ENCODE results near the gene KLK4. TPM values are rescaled to one million over a fixed set of nuclear protein-coding genes. Genes with fewer than 3 reads are reported as not detected.

KLK4 gene
- total RNA-seq, 4 donors from 2014 or later = 0.59 to 1.2 TPM; not detected in 2

DNA sequence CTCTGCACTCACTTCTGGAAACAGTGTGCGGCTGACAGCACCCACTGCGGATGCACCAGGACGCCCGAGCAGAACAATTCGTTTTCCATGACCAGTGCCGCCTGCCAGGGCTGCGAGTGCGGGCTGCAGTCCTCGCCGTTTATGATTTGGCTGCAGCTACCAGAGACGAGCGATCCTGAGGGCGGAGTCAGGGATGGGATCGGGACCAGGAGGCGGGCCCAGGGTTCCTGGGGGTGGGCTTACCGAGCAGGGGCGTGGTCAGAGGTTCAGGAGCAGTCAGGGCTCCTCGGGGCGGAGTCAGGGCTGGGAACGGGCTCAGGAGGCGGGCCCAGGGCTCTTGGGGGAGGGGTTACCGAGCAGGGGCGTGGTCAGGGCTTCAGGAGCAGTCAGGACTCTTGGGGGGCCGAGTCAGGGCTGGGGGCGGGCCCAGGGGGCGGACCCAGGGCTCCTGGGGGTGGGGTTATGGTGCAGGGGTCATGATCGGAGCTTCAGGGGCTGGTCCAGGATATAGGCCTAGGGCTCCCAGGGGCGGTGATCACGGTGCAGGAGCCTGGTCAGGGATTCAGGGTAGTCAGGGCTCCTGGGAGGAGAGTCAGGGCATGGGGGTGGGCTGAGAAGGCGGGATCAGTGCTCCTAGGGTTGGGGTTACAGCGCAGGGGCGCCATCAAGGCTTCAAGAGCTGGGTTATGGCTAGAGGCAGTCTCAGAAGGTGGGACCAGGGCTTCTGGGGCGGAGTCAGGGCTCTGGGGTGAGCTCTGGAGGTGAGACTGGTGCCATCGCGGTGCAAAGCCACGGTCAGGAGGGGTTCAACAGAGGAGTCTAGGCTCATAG lies 1.7 kb downstream of the KLK4 start:
- H3K9me3 ChIP-seq = no peaks in the 10 kb centered on the region
- WGBS, 2 donors = 6 to 9% methylated on average over 26 to 34 of the region's 36 CpGs
- peak overlapping the region in 2 of 4 donors; percentile 5 to 18 for H3K4me3 ChIP-seq
- H3K27me3 ChIP-seq = peaks cover 0 to 49% of the 10 kb centered on the region in 2 donors
- peak; percentile 31 to 40 for DNase-seq (ENCODE audit: low spot score in 2 of 2)
- H3K27ac ChIP-seq = no peak overlapping the region
- peaks cover 0 to 8% (median 0%) of the 10 kb centered on the region in 4 donors for H3K4me1 ChIP-seq
- TF ChIP-seq, protein P1, sequence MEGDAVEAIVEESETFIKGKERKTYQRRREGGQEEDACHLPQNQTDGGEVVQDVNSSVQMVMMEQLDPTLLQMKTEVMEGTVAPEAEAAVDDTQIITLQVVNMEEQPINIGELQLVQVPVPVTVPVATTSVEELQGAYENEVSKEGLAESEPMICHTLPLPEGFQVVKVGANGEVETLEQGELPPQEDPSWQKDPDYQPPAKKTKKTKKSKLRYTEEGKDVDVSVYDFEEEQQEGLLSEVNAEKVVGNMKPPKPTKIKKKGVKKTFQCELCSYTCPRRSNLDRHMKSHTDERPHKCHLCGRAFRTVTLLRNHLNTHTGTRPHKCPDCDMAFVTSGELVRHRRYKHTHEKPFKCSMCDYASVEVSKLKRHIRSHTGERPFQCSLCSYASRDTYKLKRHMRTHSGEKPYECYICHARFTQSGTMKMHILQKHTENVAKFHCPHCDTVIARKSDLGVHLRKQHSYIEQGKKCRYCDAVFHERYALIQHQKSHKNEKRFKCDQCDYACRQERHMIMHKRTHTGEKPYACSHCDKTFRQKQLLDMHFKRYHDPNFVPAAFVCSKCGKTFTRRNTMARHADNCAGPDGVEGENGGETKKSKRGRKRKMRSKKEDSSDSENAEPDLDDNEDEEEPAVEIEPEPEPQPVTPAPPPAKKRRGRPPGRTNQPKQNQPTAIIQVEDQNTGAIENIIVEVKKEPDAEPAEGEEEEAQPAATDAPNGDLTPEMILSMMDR (IDR thresholded peaks at IDR 0.05) = no peak
- TF ChIP-seq EP300 (IDR thresholded peaks at IDR 0.05) (no peak), POLR2A (IDR thresholded peaks at IDR 0.05) (no peak)
- no peaks in the 10 kb centered on the region for H3K36me3 ChIP-seq

DNA sequence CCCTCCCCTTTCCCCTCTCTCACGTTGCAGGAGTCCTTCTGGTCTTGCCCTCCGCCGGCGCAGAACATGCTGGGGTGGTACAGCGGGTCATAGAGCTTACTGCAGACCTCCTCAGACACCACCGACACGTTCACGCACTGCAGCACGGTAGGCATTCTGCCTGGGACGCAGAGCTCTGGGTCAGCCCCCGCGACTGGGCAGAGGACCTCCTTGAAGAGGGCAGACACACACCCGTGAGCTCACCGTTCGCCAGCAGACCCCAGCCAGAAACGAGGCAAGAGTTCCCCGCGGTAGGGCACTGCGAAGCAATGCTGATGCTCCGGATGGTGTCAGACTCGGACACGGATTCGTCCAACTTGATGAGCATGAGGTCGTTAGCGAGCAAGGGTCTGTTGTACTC lies 2.9 kb downstream of the KLK4 start:
- H3K27me3 ChIP-seq = peaks cover 0 to 48% of the 10 kb centered on the region in 2 donors
- no peaks in the 10 kb centered on the region for H3K36me3 ChIP-seq
- no peak for DNase-seq (ENCODE audit: low spot score in 2 of 2)
- H3K4me1 ChIP-seq = peaks cover 0 to 8% (median 0%) of the 10 kb centered on the region in 4 donors
- WGBS, 2 donors = 62 to 65% methylated on average over 20 to 25 of the region's 25 CpGs
- no peak overlapping the region for H3K4me3 ChIP-seq
- H3K9me3 ChIP-seq = no peaks in the 10 kb centered on the region
- H3K27ac ChIP-seq = no peak overlapping the region
- TF ChIP-seq EP300 (IDR thresholded peaks at IDR 0.05) = no peak
- TF ChIP-seq POLR2A (IDR thresholded peaks at IDR 0.05) = no peak
- TF ChIP-seq, protein P1 (IDR thresholded peaks at IDR 0.05) = no peak

DNA sequence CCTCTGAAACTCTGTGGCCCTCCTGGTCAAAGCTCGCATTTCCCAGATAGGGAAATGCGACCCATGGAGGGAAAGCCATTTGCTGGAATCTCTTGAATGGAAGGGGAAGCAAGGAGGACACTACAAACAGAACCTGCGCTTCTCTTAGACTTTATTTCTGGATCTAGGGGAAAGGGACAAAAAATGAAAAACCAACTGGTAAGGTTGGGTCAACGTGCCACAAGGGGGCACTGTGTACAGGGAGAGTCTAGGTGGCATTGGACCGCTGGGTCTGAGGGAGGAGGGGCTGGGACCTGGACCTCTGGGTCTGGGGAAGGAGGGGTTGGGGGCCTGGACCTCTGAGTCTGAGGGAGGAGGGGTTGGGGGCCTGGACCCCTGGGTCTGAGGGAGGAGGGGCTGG lies 5.0 kb downstream of the KLK4 start:
- TF ChIP-seq, protein P1 (IDR thresholded peaks at IDR 0.05) = peak in 2 of 5 experiments; percentile 11 to 21
- no peak for TF ChIP-seq POLR2A (IDR thresholded peaks at IDR 0.05)
- no peak for TF ChIP-seq EP300 (IDR thresholded peaks at IDR 0.05)
- Histone ChIP-seq H3K27ac (no peak overlapping the region), H3K4me1 (peaks cover 0 to 8% (median 0%) of the 10 kb centered on the region in 4 donors), H3K9me3 (no peaks in the 10 kb centered on the region), H3K36me3 (no peaks in the 10 kb centered on the region), H3K4me3 (no peak overlapping the region), H3K27me3 (peaks cover 0 to 32% of the 10 kb centered on the region in 2 donors)
- 21 to 24% methylated on average over 5 of the region's 5 CpGs for WGBS, 2 donors
- DNase-seq (ENCODE audit: low spot score in 2 of 2) = peak in 1 of 2 donors; percentile 21

DNA sequence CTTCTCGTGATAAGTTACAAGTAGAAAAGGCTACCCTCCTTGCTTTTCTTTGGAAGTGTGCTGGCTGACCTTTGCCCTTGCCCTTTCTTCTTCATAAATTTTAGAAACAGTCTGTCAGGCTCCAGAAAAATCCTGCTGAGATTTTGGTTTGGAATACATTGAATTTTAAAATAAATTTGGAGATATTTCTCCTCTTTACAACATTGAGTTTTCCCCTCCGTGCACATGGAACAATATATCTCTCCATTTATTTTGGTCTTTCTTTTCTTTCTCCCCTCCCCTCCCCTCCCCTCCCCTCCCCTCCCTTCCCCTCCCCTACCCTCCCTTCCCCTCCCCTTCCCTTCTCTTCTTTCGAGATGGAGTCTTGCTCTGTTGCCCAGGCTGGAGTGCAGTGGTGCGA lies 8.6 kb downstream of the KLK4 start:
- no peaks in the 10 kb centered on the region for H3K9me3 ChIP-seq
- no peak for DNase-seq (ENCODE audit: low spot score in 2 of 2)
- H3K27me3 ChIP-seq = peaks cover 0 to 5% of the 10 kb centered on the region in 2 donors
- no peaks in the 10 kb centered on the region for H3K36me3 ChIP-seq
- no peak overlapping the region for H3K27ac ChIP-seq
- 54 to 59% methylated on average over 4 of the region's 4 CpGs for WGBS, 2 donors
- H3K4me1 ChIP-seq = no peaks in the 10 kb centered on the region
- H3K4me3 ChIP-seq = no peak overlapping the region
- TF ChIP-seq, protein P1 (IDR thresholded peaks at IDR 0.05) = no peak
- TF ChIP-seq POLR2A (IDR thresholded peaks at IDR 0.05) (no peak), EP300 (IDR thresholded peaks at IDR 0.05) (no peak)

DNA sequence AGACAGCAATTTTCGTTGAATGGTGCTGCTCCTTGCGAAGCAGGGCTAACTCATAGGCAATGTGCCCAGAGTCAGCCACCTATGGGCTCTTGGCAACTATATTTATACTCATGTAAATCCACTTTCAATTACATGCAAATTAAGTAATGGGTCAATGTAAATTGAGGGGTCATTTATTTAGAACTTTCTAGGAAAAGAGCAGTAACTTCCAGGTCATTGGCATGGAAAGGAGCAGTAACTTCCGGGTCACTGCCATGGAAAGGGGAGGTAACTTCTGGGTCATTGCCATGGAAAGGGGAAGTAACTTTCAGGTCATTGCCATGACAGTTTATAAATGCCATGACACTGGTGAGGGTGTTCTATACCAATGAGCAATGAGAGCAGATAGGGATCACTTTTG lies 11.6 kb downstream of the KLK4 start:
- Histone ChIP-seq H3K9me3 (no peaks in the 10 kb centered on the region), H3K4me1 (no peaks in the 10 kb centered on the region), H3K36me3 (no peaks in the 10 kb centered on the region), H3K27ac (no peak overlapping the region), H3K27me3 (no peaks in the 10 kb centered on the region), H3K4me3 (no peak overlapping the region)
- TF ChIP-seq POLR2A (IDR thresholded peaks at IDR 0.05) = no peak
- no peak for TF ChIP-seq EP300 (IDR thresholded peaks at IDR 0.05)
- TF ChIP-seq, protein P1 (IDR thresholded peaks at IDR 0.05) = no peak
- WGBS, 2 donors = 89 to 92% methylated on average over 3 of the region's 3 CpGs
- DNase-seq (ENCODE audit: low spot score in 2 of 2) = no peak
